Measurements from ENCODE around the gene ATP11A. TPM values are rescaled to one million over a fixed set of nuclear protein-coding genes. Genes with fewer than 3 reads are reported as not detected.

ATP11A gene
- total RNA-seq, 1 experiment from 2014 or later, result 3.2 TPM

- DNase-seq (ENCODE audit: low spot score), result no peak
Observed at GRCh38 chr13:112743451-112744167, 53.8 kb downstream of the ATP11A start.

GRCh38 chr13:112744168-112745021, 54.6 kb downstream of the ATP11A start:
- no peak for DNase-seq (ENCODE audit: low spot score)

- DNase-seq (ENCODE audit: low spot score), result no peak
Observed at GRCh38 chr13:112746044-112746443, 56.2 kb downstream of the ATP11A start.

- DNase-seq (ENCODE audit: low spot score), result no peak
Observed at GRCh38 chr13:112747256-112747655, 57.4 kb downstream of the ATP11A start.

GRCh38 chr13:112748947-112749735, 59.3 kb downstream of the ATP11A start:
- no peak for DNase-seq (ENCODE audit: low spot score)

GRCh38 chr13:112750570-112750969, 60.7 kb downstream of the ATP11A start:
- DNase-seq (ENCODE audit: low spot score), result no peak

GRCh38 chr13:112751617-112752016, 61.8 kb downstream of the ATP11A start:
- no peak for DNase-seq (ENCODE audit: low spot score)

- DNase-seq (ENCODE audit: low spot score), result no peak
Observed at GRCh38 chr13:112752211-112752610, 62.4 kb downstream of the ATP11A start.

GRCh38 chr13:112752711-112753541, 63.1 kb downstream of the ATP11A start:
- DNase-seq (ENCODE audit: low spot score), result no peak

- DNase-seq (ENCODE audit: low spot score), result no peak
Observed at GRCh38 chr13:112753833-112754232, 64.0 kb downstream of the ATP11A start.

- DNase-seq (ENCODE audit: low spot score), result no peak
Observed at GRCh38 chr13:112754281-112755025, 64.6 kb downstream of the ATP11A start.

- DNase-seq (ENCODE audit: low spot score), result no peak
Observed at GRCh38 chr13:112755331-112755730, 65.5 kb downstream of the ATP11A start.

- no peak for DNase-seq (ENCODE audit: low spot score)
Observed at GRCh38 chr13:112756081-112756480, 66.2 kb downstream of the ATP11A start.

GRCh38 chr13:112756511-112756966, 66.7 kb downstream of the ATP11A start:
- no peak for DNase-seq (ENCODE audit: low spot score)

- no peak for DNase-seq (ENCODE audit: low spot score)
Observed at GRCh38 chr13:112756967-112757758, 67.3 kb downstream of the ATP11A start.

GRCh38 chr13:112757759-112758086, 67.9 kb downstream of the ATP11A start:
- DNase-seq (ENCODE audit: low spot score), result no peak

GRCh38 chr13:112759053-112759452, 69.2 kb downstream of the ATP11A start:
- no peak for DNase-seq (ENCODE audit: low spot score)

- no peak for DNase-seq (ENCODE audit: low spot score)
Observed at GRCh38 chr13:112759827-112760226, 70.0 kb downstream of the ATP11A start.

- no peak for DNase-seq (ENCODE audit: low spot score)
Observed at GRCh38 chr13:112760435-112760834, 70.6 kb downstream of the ATP11A start.

- no peak for DNase-seq (ENCODE audit: low spot score)
Observed at GRCh38 chr13:112760931-112761330, 71.1 kb downstream of the ATP11A start.

Data from H4 (cell line).